ENCODE measurements around the gene GPR15LG. TPM values are rescaled to one million over a fixed set of nuclear protein-coding genes. Genes with fewer than 3 reads are reported as not detected.
"Not testable (repeated sequence)": the region's sequence is repeated elsewhere in the genome, so short reads cannot be mapped to it uniquely, and the experiment has no call there.

Gene GPR15LG
- polyA plus RNA-seq, 3 donors: 0.36 to 0.76 TPM; not detected in 1

- DNase-seq (ENCODE audit: low read depth in 3 of 3, low spot score in 2 of 3): no peak
Measured at GRCh38 chr10:84163996-84164395, 9.6 kb upstream of the GPR15LG start.

GRCh38 chr10:84164442-84164841 lies 9.2 kb upstream of the GPR15LG start:
- DNase-seq (ENCODE audit: low read depth in 3 of 3, low spot score in 2 of 3): no peak

GRCh38 chr10:84166620-84167288 lies 6.8 kb upstream of the GPR15LG start:
- no peak for DNase-seq (ENCODE audit: low read depth in 3 of 3, low spot score in 2 of 3)

GRCh38 chr10:84167289-84167653 lies 6.3 kb upstream of the GPR15LG start:
- DNase-seq (ENCODE audit: low read depth in 3 of 3, low spot score in 2 of 3): not testable (repeated sequence)

GRCh38 chr10:84168382-84168781 lies 5.2 kb upstream of the GPR15LG start:
- DNase-seq (ENCODE audit: low read depth in 3 of 3, low spot score in 2 of 3): not testable (repeated sequence)

- DNase-seq (ENCODE audit: low read depth in 3 of 3, low spot score in 2 of 3): not testable (repeated sequence)
Measured at GRCh38 chr10:84171237-84171636, 2.4 kb upstream of the GPR15LG start.

- DNase-seq (ENCODE audit: low read depth in 3 of 3, low spot score in 2 of 3): not testable (repeated sequence)
Measured at GRCh38 chr10:84171700-84172466, 1.7 kb upstream of the GPR15LG start.

GRCh38 chr10:84172467-84173356 lies 889 bp upstream of the GPR15LG start:
- no peak for DNase-seq (ENCODE audit: low read depth in 3 of 3, low spot score in 2 of 3)

GRCh38 chr10:84175436-84175835 lies 1.8 kb downstream of the GPR15LG start:
- DNase-seq (ENCODE audit: low read depth in 3 of 3, low spot score in 2 of 3): no peak

- no peak for DNase-seq (ENCODE audit: low read depth in 3 of 3, low spot score in 2 of 3)
Measured at GRCh38 chr10:84176351-84176750, 2.8 kb downstream of the GPR15LG start.

GRCh38 chr10:84176836-84177474 lies 3.4 kb downstream of the GPR15LG start:
- no peak for DNase-seq (ENCODE audit: low read depth in 3 of 3, low spot score in 2 of 3)

GRCh38 chr10:84177541-84178141 lies 4.0 kb downstream of the GPR15LG start:
- no peak for DNase-seq (ENCODE audit: low read depth in 3 of 3, low spot score in 2 of 3)

- DNase-seq (ENCODE audit: low read depth in 3 of 3, low spot score in 2 of 3): no peak
Measured at GRCh38 chr10:84178160-84178609, 4.6 kb downstream of the GPR15LG start.

- DNase-seq (ENCODE audit: low read depth in 3 of 3, low spot score in 2 of 3): peak in 2 of 3 donors; percentile 19 to 23
Measured at GRCh38 chr10:84179059-84179710, 5.6 kb downstream of the GPR15LG start.

GRCh38 chr10:84180386-84180785 lies 6.8 kb downstream of the GPR15LG start:
- not testable (repeated sequence) for DNase-seq (ENCODE audit: low read depth in 3 of 3, low spot score in 2 of 3)

GRCh38 chr10:84181631-84182030 lies 8.0 kb downstream of the GPR15LG start:
- DNase-seq (ENCODE audit: low read depth in 3 of 3, low spot score in 2 of 3): no peak

- DNase-seq (ENCODE audit: low read depth in 3 of 3, low spot score in 2 of 3): no peak
Measured at GRCh38 chr10:84184517-84184916, 10.9 kb downstream of the GPR15LG start.

- no peak for DNase-seq (ENCODE audit: low read depth in 3 of 3, low spot score in 2 of 3)
Measured at GRCh38 chr10:84185526-84186175, 12.1 kb downstream of the GPR15LG start.

GRCh38 chr10:84188815-84189214 lies 15.2 kb downstream of the GPR15LG start:
- DNase-seq (ENCODE audit: low read depth in 3 of 3, low spot score in 2 of 3): no peak

All from right renal cortex interstitium (tissue), 3 donors.